Muscle of back (tissue), 11 donors: Measurements from ENCODE around the gene ZNF8. TPM values are rescaled to one million over a fixed set of nuclear protein-coding genes. Genes with fewer than 3 reads are reported as not detected.

Source experiments
- DNase-seq, 3 donors: peaks; one replicate each; pipeline versions ENCODE4 v3.0.0 to v3.0.0-alpha.2; 2013
- polyA plus RNA-seq, 10 donors: library from polyadenylated mRNA; unstranded; fragments of 120-200 nt; gene quantifications; one replicate each; pipeline ENCODE4 v1.2.1, GENCODE V29; 2013; ENCODE audit not compliant: insufficient read length in 10 of 10

Gene ZNF8
- polyA plus RNA-seq, 10 donors, result 4.0 to 6.7 (median 5.3) TPM

- no peak for DNase-seq
Measured at GRCh38 chr19:58294743-58295374, 16.1 kb downstream of the ZNF8 start.

- DNase-seq, result peak in 2 of 3 donors; percentile 4 to 35
Measured at GRCh38 chr19:58296104-58296503, 17.3 kb downstream of the ZNF8 start.

- no peak for DNase-seq
Measured at GRCh38 chr19:58300620-58301019, 21.9 kb downstream of the ZNF8 start.

GRCh38 chr19:58304255-58304654 lies 25.5 kb downstream of the ZNF8 start:
- DNase-seq, result no peak

- no peak for DNase-seq
Measured at GRCh38 chr19:58304748-58305064, 26.0 kb downstream of the ZNF8 start.

DNA sequence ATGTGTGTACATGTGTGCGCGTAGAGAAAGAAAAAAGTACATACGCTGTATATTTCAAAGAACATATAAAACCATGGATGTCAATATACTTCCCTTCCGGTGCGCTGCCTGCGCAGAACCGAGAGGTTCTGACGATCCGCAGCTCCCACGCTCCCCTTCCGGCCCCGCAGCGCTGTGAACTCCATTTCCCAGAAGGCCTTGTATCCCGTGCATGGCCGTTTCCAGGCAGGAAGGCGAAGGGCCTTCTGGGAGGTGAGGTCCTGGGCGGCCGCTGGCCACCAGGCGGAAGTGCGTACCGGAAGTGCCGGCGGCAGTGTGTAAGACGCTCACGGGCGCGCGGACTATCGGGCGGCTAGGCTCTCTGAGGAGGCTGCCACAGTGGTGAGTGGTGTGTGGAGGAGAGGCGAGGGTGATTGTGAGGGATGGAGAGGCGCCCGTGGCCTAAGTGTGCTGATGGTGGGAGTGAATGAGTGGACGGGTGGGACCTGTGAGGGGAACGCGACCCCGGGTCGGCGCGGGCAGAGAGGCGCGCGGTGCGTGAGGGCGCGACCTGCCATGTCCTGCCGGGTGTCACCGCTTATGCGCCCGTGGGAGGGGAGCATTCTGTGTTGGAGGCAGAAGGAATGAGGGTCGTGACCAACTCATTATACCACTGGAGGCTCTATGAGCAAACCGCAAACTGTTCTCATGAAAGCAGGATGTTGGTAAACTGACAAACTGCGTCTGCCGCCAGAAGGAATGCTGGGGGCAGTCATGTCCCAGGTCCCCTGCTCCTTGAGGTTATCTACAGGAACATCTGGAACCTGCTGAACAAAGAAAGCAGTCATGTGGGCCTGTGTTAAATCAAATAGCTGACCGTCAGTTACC lies 26.5 kb downstream of the ZNF8 start, which contains the start of gene ERVK3-1:
ERVK3-1 (plus strand) TSS at position 313 of the 867 bp plus-strand sequence. CDS start 6,792 bp downstream, outside the sequence.
- DNase-seq, result peak; percentile 97 to 99 (median 97)

DNA sequence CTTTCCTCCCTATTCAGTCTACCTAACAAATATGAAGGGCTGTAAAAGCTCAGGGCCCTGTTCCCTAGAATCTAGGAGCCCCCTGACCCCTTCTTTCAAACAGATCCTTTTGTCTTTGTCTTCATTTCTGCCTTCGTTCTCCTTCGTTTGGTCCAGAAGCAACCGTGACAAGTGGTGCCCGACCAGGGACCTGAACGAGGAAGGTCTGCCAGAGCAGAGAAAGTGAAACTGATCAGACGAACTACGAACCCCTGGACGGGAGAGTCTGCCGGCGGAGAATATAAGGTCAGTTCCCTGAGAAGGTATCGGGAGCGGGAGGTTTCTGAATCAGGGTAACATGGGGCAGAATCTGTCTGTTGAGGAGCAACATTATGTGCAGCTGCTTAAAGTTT lies 27.2 kb downstream of the ZNF8 start:
- no peak for DNase-seq

DNA sequence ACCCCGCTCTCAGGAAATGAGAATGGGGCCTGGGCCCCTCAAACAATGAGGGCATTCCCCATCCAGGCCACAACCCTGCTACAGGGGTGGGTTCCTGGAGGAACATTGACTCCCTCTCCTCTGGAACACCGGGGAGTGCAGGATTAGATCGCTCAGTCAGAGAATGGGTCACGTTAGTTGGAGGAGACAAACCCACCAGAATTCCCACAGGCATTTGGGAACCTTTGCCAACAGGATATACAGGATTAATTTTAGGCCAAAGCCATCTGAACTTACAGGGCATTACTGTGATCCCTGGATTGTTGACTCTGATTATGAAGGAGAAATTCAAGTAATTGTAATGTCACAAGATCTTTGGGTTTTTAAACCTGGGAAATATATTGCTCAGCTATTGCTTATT lies 29.0 kb downstream of the ZNF8 start:
- DNase-seq, result no peak

GRCh38 chr19:58310685-58311084 lies 31.9 kb downstream of the ZNF8 start:
- DNase-seq, result peak in 2 of 3 donors; percentile 10 to 30

DNA sequence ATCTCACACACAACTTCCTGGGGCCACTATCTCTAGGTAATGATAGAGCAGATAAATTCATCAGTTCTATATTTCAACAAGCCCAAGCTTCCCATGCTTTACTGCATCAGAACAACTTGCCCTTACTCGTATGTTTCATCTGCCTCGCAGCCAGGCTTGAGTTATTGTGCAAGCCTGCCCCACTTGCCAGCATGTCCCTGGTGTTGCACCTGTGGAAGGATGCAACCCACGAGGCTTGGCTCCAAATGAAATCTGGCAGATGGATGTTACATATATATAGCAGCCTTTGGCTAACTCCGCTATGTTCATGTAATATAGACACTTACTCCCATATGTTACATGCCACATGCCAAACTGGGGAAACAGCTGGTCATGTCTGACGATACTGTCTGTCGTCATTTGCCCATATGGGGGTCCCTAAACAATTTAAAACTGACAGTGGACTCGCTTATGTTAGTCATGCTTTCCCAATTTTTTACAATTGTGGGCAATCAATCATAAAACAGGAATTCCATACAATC lies 32.6 kb downstream of the ZNF8 start:
- no peak for DNase-seq

GRCh38 chr19:58315580-58315979 lies 36.8 kb downstream of the ZNF8 start:
- DNase-seq, result no peak

- peak; percentile 13 to 57 (median 50) for DNase-seq
Measured at GRCh38 chr19:58317476-58318072, 38.8 kb downstream of the ZNF8 start.

DNA sequence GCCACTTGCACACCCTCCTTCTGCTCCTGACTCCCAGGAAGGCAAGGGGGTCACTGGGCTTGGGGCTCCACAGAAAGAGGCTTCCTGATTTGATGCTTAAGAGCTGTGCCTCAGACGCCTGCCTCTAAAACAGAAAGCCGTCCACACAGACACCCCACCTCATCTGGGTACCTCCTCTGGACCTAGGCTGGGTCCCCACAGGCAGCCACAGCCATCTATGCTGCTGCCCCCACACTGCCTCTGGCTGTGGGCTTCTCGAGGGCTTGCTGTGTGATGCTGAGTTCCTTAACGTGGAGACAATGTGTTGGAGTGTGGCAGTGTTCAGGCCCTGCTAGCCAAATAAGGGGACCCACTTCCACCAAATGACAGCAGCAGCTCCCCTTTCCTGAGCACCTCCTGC lies 39.5 kb downstream of the ZNF8 start:
- no peak for DNase-seq

DNA sequence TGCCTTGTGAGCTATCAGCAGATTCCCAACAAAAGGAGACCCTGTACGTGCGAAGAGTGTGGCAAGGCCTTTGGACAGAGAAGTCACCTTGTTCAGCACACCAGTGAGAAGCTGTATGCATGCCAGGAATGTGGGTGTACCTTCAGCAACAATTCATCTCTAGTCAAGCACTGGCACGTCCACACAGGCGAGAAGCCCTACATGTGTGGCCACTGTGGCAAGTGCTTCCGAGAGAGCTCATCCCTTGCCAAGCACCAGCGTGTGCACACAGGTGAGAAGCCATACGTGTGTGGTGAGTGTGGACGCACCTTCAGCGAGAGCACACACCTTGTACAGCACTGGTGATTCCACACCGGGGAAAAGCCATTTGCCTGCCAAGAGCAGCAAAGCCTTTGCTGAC lies 40.5 kb downstream of the ZNF8 start:
- DNase-seq, result no peak

DNA sequence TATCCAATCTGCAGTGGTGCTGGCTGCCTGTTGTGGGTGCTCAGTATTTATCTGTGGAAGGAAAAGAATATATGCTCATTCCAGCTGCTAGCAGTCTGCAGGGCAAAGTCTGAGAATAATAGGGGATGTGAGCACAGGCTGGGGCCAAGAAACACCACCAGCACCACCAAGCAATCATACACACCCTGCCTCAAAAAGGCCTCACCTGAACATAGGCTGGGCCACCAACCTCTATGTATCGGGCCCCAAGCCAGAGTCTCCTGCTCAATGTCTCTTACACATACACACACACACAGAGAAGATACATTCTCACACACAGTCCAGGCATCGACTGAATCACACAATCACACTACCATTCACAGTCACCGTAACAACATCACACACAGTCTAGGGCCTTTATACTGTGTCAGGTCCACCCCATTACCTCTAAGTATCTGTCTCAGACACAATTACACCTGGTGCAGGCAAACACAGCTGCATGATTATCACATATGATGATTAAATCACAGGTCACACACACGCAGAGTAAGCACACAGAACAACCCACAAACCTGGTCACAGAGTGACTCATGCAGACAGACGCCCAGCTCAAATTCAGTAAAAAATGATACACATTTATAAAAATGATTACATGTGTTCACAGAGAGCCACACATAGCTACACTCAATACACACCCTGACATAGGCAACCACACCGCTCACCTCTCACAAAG lies 46.7 kb downstream of the ZNF8 start:
- DNase-seq, result no peak

- no peak for DNase-seq
Measured at GRCh38 chr19:58326501-58326913, 47.8 kb downstream of the ZNF8 start.

- DNase-seq, result peak; percentile 97 to 99 (median 98)
Measured at GRCh38 chr19:58326914-58327726, 48.4 kb downstream of the ZNF8 start, which contains the start of gene ZSCAN22. TSS of gene ZSCAN22 (plus strand) at chr19:58326994. CDS start at chr19:58334803, 7,809 bp downstream.

DNA sequence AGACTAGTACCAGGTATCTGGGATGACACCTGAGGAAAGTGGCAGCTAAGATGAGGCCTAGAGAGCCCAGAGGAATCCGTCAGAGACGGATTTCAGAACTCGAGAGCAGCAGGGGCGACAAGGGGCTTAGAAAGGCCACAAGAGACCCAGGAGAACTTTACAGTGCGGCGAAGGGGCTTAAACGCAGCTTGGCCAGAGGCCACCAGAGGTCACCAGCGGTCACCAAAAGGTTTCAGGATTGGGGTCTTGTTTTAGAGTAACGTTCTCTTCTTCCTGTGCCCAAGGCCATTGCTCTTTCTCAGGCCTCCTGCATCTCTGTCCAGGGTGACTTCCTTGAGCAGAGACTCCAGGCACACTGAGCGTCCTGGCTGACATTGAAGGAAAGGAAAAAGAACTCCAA lies 50.2 kb downstream of the ZNF8 start:
- peak in 1 of 3 donors; percentile 11 for DNase-seq

DNA sequence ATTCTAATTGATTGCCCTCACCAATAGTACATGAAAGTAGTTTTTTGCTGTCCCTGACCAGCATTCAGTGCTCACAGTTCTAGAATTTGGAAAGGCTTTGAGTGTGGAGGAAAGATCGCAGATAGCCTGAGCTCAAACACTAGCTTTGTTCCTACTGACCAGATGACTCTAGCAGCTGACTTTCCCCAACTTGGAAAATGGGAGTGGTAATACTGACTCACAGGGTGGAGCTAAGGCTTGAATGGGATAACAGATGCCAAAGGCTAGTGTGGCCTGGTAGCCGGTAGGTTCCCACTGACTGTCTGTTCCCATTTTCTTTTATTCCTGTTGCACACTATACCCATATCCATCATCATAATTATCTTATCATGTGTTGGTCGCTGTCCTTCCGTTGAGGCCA lies 51.7 kb downstream of the ZNF8 start:
- DNase-seq, result peak in 1 of 3 donors; percentile 14

DNA sequence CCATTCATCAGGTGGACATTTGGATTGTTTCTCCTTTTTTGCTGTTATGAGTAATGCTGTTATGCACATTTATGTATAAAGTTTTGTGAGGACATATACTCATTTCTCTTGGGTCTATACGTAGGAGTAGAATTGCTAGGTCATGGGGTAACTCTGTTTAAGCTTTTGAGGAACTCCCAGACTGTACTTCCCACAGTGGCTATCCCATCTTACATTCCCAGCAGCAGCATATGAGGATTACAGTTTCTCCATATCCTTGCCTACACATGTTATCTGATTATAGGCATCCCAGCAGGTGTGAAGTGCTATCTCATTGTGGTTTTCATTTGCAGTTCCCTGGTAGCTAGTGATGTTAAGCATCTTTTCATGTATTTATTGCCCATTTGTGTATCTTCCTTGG lies 53.9 kb downstream of the ZNF8 start:
- DNase-seq, result no peak

GRCh38 chr19:58334691-58335249 lies 56.0 kb downstream of the ZNF8 start:
- DNase-seq, result no peak
